Measurements from ENCODE around the gene RICTOR.

The RICTOR gene

GRCh38 chr5:39074017-39074814, at the start of gene RICTOR:
Gene RICTOR, minus strand, starts transcription at chr5:39074399. Its CDS starts 22 bp downstream, at chr5:39074377.
- Mint-ChIP-seq H3K9me3 (ENCODE audit: low read depth) (no peaks in the 10 kb centered on the region), H3K27me3 (peaks cover 20% of the 10 kb centered on the region), H3K36me3 (peaks cover 8% of the 10 kb centered on the region), H3K27ac (peak within 1 kb of the TSS; percentile 95), H3K4me3 (peak within 1 kb of the TSS; percentile 94), H3K4me1 (ENCODE audit: low read depth) (peaks cover 41% of the 10 kb centered on the region)

- no peak overlapping the region for H3K4me3 Mint-ChIP-seq
- peaks cover 45% of the 10 kb centered on the region for H3K4me1 Mint-ChIP-seq (ENCODE audit: low read depth)
- H3K27ac Mint-ChIP-seq, result peak overlapping the region; percentile 96
- peaks cover 2% of the 10 kb centered on the region for H3K36me3 Mint-ChIP-seq
- no peaks in the 10 kb centered on the region for H3K9me3 Mint-ChIP-seq (ENCODE audit: low read depth)
- no peaks in the 10 kb centered on the region for H3K27me3 Mint-ChIP-seq
These were observed 47.7 kb upstream of the RICTOR start for GRCh38 chr5:39121922-39122321.

- Mint-ChIP-seq H3K4me1 (ENCODE audit: low read depth) (peaks cover 51% of the 10 kb centered on the region), H3K36me3 (peaks cover 4% of the 10 kb centered on the region), H3K27me3 (no peaks in the 10 kb centered on the region)
These were observed 47.1 kb upstream of the RICTOR start for GRCh38 chr5:39121315-39121714.

GRCh38 chr5:39120052-39120420, 45.8 kb upstream of the RICTOR start:
- Mint-ChIP-seq H3K4me1 (ENCODE audit: low read depth) (peaks cover 55% of the 10 kb centered on the region), H3K36me3 (peaks cover 4% of the 10 kb centered on the region), H3K9me3 (ENCODE audit: low read depth) (no peaks in the 10 kb centered on the region), H3K27ac (peak overlapping the region; percentile 81), H3K27me3 (no peaks in the 10 kb centered on the region), H3K4me3 (no peak overlapping the region)

More at GRCh38 chr5:39121315-39121714, 47.1 kb upstream of the RICTOR start:
- no peak overlapping the region for H3K4me3 Mint-ChIP-seq
- peak overlapping the region; percentile 96 for H3K27ac Mint-ChIP-seq
- no peaks in the 10 kb centered on the region for H3K9me3 Mint-ChIP-seq (ENCODE audit: low read depth)

GRCh38 chr5:39119404-39120051, 45.3 kb upstream of the RICTOR start:
- Mint-ChIP-seq H3K4me3 (no peak overlapping the region), H3K4me1 (ENCODE audit: low read depth) (peaks cover 58% of the 10 kb centered on the region), H3K36me3 (peaks cover 4% of the 10 kb centered on the region), H3K9me3 (ENCODE audit: low read depth) (no peaks in the 10 kb centered on the region), H3K27ac (peak overlapping the region; percentile 80), H3K27me3 (no peaks in the 10 kb centered on the region)

GRCh38 chr5:39118638-39119037, 44.4 kb upstream of the RICTOR start:
- Mint-ChIP-seq H3K9me3 (ENCODE audit: low read depth) (no peaks in the 10 kb centered on the region), H3K4me3 (no peak overlapping the region), H3K4me1 (ENCODE audit: low read depth) (peaks cover 58% of the 10 kb centered on the region), H3K36me3 (peaks cover 4% of the 10 kb centered on the region), H3K27me3 (no peaks in the 10 kb centered on the region), H3K27ac (peak overlapping the region; percentile 89)

- no peaks in the 10 kb centered on the region for H3K9me3 Mint-ChIP-seq (ENCODE audit: low read depth)
- H3K27ac Mint-ChIP-seq, result peak overlapping the region; percentile 89
- H3K4me3 Mint-ChIP-seq, result no peak overlapping the region
- H3K27me3 Mint-ChIP-seq, result no peaks in the 10 kb centered on the region
- peaks cover 4% of the 10 kb centered on the region for H3K36me3 Mint-ChIP-seq
- H3K4me1 Mint-ChIP-seq (ENCODE audit: low read depth), result peaks cover 61% of the 10 kb centered on the region
These were observed 43.2 kb upstream of the RICTOR start for GRCh38 chr5:39117401-39117800.

- H3K4me1 Mint-ChIP-seq (ENCODE audit: low read depth), result peaks cover 53% of the 10 kb centered on the region
- H3K27ac Mint-ChIP-seq, result peak overlapping the region; percentile 89
- H3K9me3 Mint-ChIP-seq (ENCODE audit: low read depth), result no peaks in the 10 kb centered on the region
- no peaks in the 10 kb centered on the region for H3K27me3 Mint-ChIP-seq
- H3K4me3 Mint-ChIP-seq, result no peak overlapping the region
- peaks cover 2% of the 10 kb centered on the region for H3K36me3 Mint-ChIP-seq
These were observed 42.4 kb upstream of the RICTOR start for GRCh38 chr5:39116344-39117170.

GRCh38 chr5:39115644-39116343, 41.6 kb upstream of the RICTOR start:
- Mint-ChIP-seq H3K27ac (peak overlapping the region; percentile 89), H3K36me3 (peaks cover 2% of the 10 kb centered on the region), H3K4me3 (no peak overlapping the region), H3K4me1 (ENCODE audit: low read depth) (peaks cover 47% of the 10 kb centered on the region), H3K27me3 (no peaks in the 10 kb centered on the region), H3K9me3 (ENCODE audit: low read depth) (no peaks in the 10 kb centered on the region)

GRCh38 chr5:39114155-39114554, 40.0 kb upstream of the RICTOR start:
- Mint-ChIP-seq H3K9me3 (ENCODE audit: low read depth) (no peaks in the 10 kb centered on the region), H3K27me3 (no peaks in the 10 kb centered on the region), H3K36me3 (peaks cover 4% of the 10 kb centered on the region), H3K4me3 (no peak overlapping the region), H3K4me1 (ENCODE audit: low read depth) (peaks cover 46% of the 10 kb centered on the region), H3K27ac (peak overlapping the region; percentile 59)

- Mint-ChIP-seq H3K9me3 (ENCODE audit: low read depth) (no peaks in the 10 kb centered on the region), H3K4me3 (no peak overlapping the region), H3K27ac (peak overlapping the region; percentile 70)
These were observed 39.3 kb upstream of the RICTOR start for GRCh38 chr5:39113354-39113953.

GRCh38 chr5:39109606-39110005, 35.4 kb upstream of the RICTOR start:
- H3K4me3 Mint-ChIP-seq, result no peak overlapping the region
- H3K27ac Mint-ChIP-seq, result peak overlapping the region; percentile 89
- H3K9me3 Mint-ChIP-seq (ENCODE audit: low read depth), result no peaks in the 10 kb centered on the region
- H3K4me1 Mint-ChIP-seq (ENCODE audit: low read depth), result peaks cover 10% of the 10 kb centered on the region
- peaks cover 2% of the 10 kb centered on the region for H3K36me3 Mint-ChIP-seq
- no peaks in the 10 kb centered on the region for H3K27me3 Mint-ChIP-seq

More at GRCh38 chr5:39113354-39113953, 39.3 kb upstream of the RICTOR start:
- peaks cover 43% of the 10 kb centered on the region for H3K4me1 Mint-ChIP-seq (ENCODE audit: low read depth)
- peaks cover 4% of the 10 kb centered on the region for H3K36me3 Mint-ChIP-seq
- no peaks in the 10 kb centered on the region for H3K27me3 Mint-ChIP-seq

- Mint-ChIP-seq H3K9me3 (ENCODE audit: low read depth) (no peaks in the 10 kb centered on the region), H3K36me3 (peaks cover 2% of the 10 kb centered on the region), H3K27ac (peak overlapping the region; percentile 89), H3K4me3 (no peak overlapping the region), H3K4me1 (ENCODE audit: low read depth) (peaks cover 10% of the 10 kb centered on the region), H3K27me3 (no peaks in the 10 kb centered on the region)
These were observed 34.8 kb upstream of the RICTOR start for GRCh38 chr5:39108987-39109386.

- H3K9me3 Mint-ChIP-seq (ENCODE audit: low read depth), result no peaks in the 10 kb centered on the region
- peaks cover 8% of the 10 kb centered on the region for H3K36me3 Mint-ChIP-seq
- no peak overlapping the region for H3K27ac Mint-ChIP-seq
- H3K4me1 Mint-ChIP-seq (ENCODE audit: low read depth), result peaks cover 10% of the 10 kb centered on the region
- H3K27me3 Mint-ChIP-seq, result no peaks in the 10 kb centered on the region
- H3K4me3 Mint-ChIP-seq, result no peak overlapping the region
These were observed 33.2 kb upstream of the RICTOR start for GRCh38 chr5:39107350-39107749.

Data from activated naive CD8-positive, alpha-beta T cell (primary cell).